Measurements from ENCODE around the gene MEMO1.

- TF ChIP-seq POLR2A (IDR thresholded peaks at IDR 0.05; ENCODE audit: low read depth, low read length) (no peak), POLR2AphosphoS5 (IDR thresholded peaks at IDR 0.05; ENCODE audit: low read depth, low read length) (no peak), TAF1 (IDR thresholded peaks at IDR 0.05; ENCODE audit: borderline replicate concordance, low read depth, low read length) (no peak)
Measured at GRCh38 chr2:31937741-31938140, 73.1 kb downstream of the MEMO1 start.
